K562 (cell line): ENCODE results near the gene PCDH9. TPM values are rescaled to one million over a fixed set of nuclear protein-coding genes. Genes with fewer than 3 reads are reported as not detected.

Experiments used
- ATAC-seq: fragments of 200-7000 bp; cut with Tn5 transposase; 3 replicates; pipeline ENCODE4 v1.9.1; 2020; ENCODE audit warnings: moderate library complexity
- BruUV-seq: library from RNA; stranded (reverse); fragments of 400-500 nt; replicated peaks from 2 replicates; lab custom pipeline; 2021; lab: Mats Ljungman, UMichigan
- CTCF ChIA-PET: fragments of 300-600 bp; formaldehyde crosslinking; extraction: SDS; loops from one replicate; lab custom pipeline; 2021; ENCODE audit warnings: low intra/inter-chr PET ratio; lab: Yijun Ruan, JAX
- POLR2A ChIA-PET: fragments of 300-600, 350-650 bp; sonication (Branson Sonifier 250); formaldehyde crosslinking; extraction: SDS; loops from one replicate; lab custom pipeline; 2021; ENCODE audit warnings: antibody characterized with exemption, inconsistent platforms; lab: Yijun Ruan, JAX
- DNase-seq, 4 experiments: peaks; one replicate each; pipeline versions ENCODE4 v3.0.0 to v3.0.0-alpha.2; 2011 to 2018; ENCODE audit warnings: low spot score in 3 of 4, mixed read lengths in 3 of 4; ENCODE audit errors: extremely low read depth in 1 of 4
- FAIRE-seq: peaks from 2 replicates; lab custom pipeline; 2011; peaks lifted over from hg19 to GRCh38; lab: Jason Lieb, UNC
- H2AFZ ChIP-seq: 2 replicates; pipeline ENCODE4 v1.6.0; 2011; ENCODE audit warnings: low read depth, low read length, control low read depth, inconsistent platforms
- H3K27ac ChIP-seq: fragments of 200-600 bp; 3 replicates; pipeline ENCODE4 v1.8.0; 2011; ENCODE audit warnings: low read depth, mild to moderate bottlenecking, control low read depth, inconsistent platforms, low read length, moderate library complexity, mixed read lengths; ENCODE audit errors: extremely low read depth
- H3K27me3 ChIP-seq, 2 experiments: fragments of 300-600 bp in 1 of 2; 2 replicates in 1 of 2; 3 replicates in 1 of 2; pipeline versions ENCODE4 v1.6.0 to v1.8.0; 2011; ENCODE audit warnings: inconsistent platforms in 2 of 2, low read length in 2 of 2, mild to moderate bottlenecking in 1 of 2, mixed read lengths in 1 of 2, moderate library complexity in 1 of 2; ENCODE audit not compliant: control insufficient read depth in 2 of 2, insufficient read depth in 2 of 2
- H3K36me3 ChIP-seq: fragments of 300-600 bp; 3 replicates; pipeline ENCODE4 v1.8.0; 2011; ENCODE audit warnings: mild to moderate bottlenecking, low read length, inconsistent platforms; ENCODE audit not compliant: control insufficient read depth, insufficient read depth
- H3K4me1 ChIP-seq, 2 experiments: fragments of 200-600 bp in 1 of 2; replicated peaks in 1 of 2; 2 replicates in 1 of 2; 3 replicates in 1 of 2; pipeline versions ENCODE4 v1.5.1 to v1.8.0; 2011; ENCODE audit warnings: inconsistent platforms in 2 of 2, low read length in 2 of 2, mild to moderate bottlenecking in 1 of 2, mixed read lengths in 1 of 2, moderate library complexity in 1 of 2; ENCODE audit not compliant: control insufficient read depth in 2 of 2, insufficient read depth in 2 of 2
- H3K4me2 ChIP-seq: 2 replicates; pipeline ENCODE4 v1.6.1; 2011; ENCODE audit warnings: low read length, control low read depth, inconsistent platforms, mixed read lengths; ENCODE audit not compliant: insufficient read depth
- H3K4me3 ChIP-seq: fragments of 200-600 bp; sonication (generic), shearing (Covaris generic); 2 replicates; pipeline ENCODE4 v1.5.1; 2016; ENCODE audit warnings: control low read depth, inconsistent platforms
- H3K79me2 ChIP-seq: fragments of 200-600 bp; 3 replicates; pipeline ENCODE4 v1.8.0; 2011; ENCODE audit warnings: low read length, inconsistent platforms; ENCODE audit not compliant: control insufficient read depth, insufficient read depth
- H3K9ac ChIP-seq, 2 experiments: 2 replicates each; pipeline versions ENCODE4 v1.6.0 to v1.6.1; 2011; ENCODE audit warnings: low read depth in 2 of 2, low read length in 2 of 2, control low read depth in 1 of 2, inconsistent platforms in 1 of 2, mild to moderate bottlenecking in 1 of 2, mixed read lengths in 1 of 2; ENCODE audit not compliant: insufficient read depth in 1 of 2
- H3K9me1 ChIP-seq: one replicate; pipeline ENCODE4 v1.6.0; 2011; ENCODE audit warnings: inconsistent platforms, mild to moderate bottlenecking, low read length, moderate library complexity; ENCODE audit not compliant: control insufficient read depth, insufficient read depth
- H3K9me3 ChIP-seq: replicated peaks from 2 replicates; pipeline ENCODE4 v1.5.1; 2011; ENCODE audit warnings: low read depth, low read length, inconsistent platforms; ENCODE audit not compliant: control insufficient read depth, insufficient read depth
- H4K20me1 ChIP-seq: replicated peaks from 2 replicates; pipeline ENCODE4 v1.6.1; 2011; ENCODE audit warnings: low read length, inconsistent platforms, mixed read lengths; ENCODE audit not compliant: control insufficient read depth, insufficient read depth
- ARID2 ChIP-seq: fragments of 450-650 bp; IDR thresholded peaks from 2 replicates; pipeline ENCODE4 v1.6.1; 2017; ENCODE audit warnings: antibody characterized with exemption, mild to moderate bottlenecking
- CTCFL ChIP-seq: IDR thresholded peaks from 2 replicates; pipeline ENCODE4 v1.6.1; 2011; ENCODE audit warnings: borderline replicate concordance, low read depth, mild to moderate bottlenecking, moderate library complexity, low read length; ENCODE audit not compliant: insufficient read depth, poor library complexity, severe bottlenecking
- ELF4 ChIP-seq: fragments of 450-650 bp; formaldehyde crosslinking; IDR thresholded peaks from 2 replicates; pipeline ENCODE4 v1.4.0; 2022; ENCODE audit warnings: missing genetic modification characterization
- ETS1 ChIP-seq: conservative IDR thresholded peaks from 2 replicates; pipeline ENCODE4 v1.6.1; 2011; ENCODE audit warnings: low read depth, mild to moderate bottlenecking, low read length; ENCODE audit not compliant: control insufficient read depth
- FOS ChIP-seq: IDR thresholded peaks from 3 replicates; pipeline ENCODE4 v1.6.1; 2011; ENCODE audit not compliant: insufficient read length; ENCODE audit errors: extremely low read depth
- LCOR ChIP-seq: sonication (generic); formaldehyde crosslinking; IDR thresholded peaks from 2 replicates; pipeline ENCODE4 v1.8.0; 2022; ENCODE audit warnings: mild to moderate bottlenecking, missing genetic modification reagents
- NCOA2 ChIP-seq, 2 experiments: fragments of 450-650 bp; IDR thresholded peaks; 2 replicates each; pipeline ENCODE4 v1.6.1; 2018; ENCODE audit warnings: mild to moderate bottlenecking in 2 of 2, moderate library complexity in 1 of 2; ENCODE audit not compliant: partially characterized antibody in 2 of 2
- OTX1 ChIP-seq: fragments of 450-650 bp; formaldehyde crosslinking; IDR thresholded peaks from 2 replicates; pipeline ENCODE4 v1.4.0; 2022; ENCODE audit warnings: mild to moderate bottlenecking
- PHF21A ChIP-seq: fragments of 450-650 bp; IDR thresholded peaks from 2 replicates; pipeline ENCODE4 v1.6.1; 2017; ENCODE audit warnings: low read depth, borderline replicate concordance
- RBFOX2 ChIP-seq: fragments of 200-400 bp; formaldehyde crosslinking; IDR thresholded peaks from 2 replicates; pipeline ENCODE4 v1.6.1; 2017; ENCODE audit warnings: low read depth, mild to moderate bottlenecking, low read length, moderate library complexity
- SMARCA5 ChIP-seq: fragments of 450-650 bp; IDR thresholded peaks from 2 replicates; pipeline ENCODE4 v1.6.1; 2016
- SNRNP70 ChIP-seq: fragments of 200-400 bp; formaldehyde crosslinking; optimal IDR thresholded peaks from 2 replicates; pipeline ENCODE3; 2017; ENCODE audit warnings: low read depth, low read length
- ZKSCAN8 ChIP-seq: fragments of 200-800 bp; sonication (Bioruptor generic); IDR thresholded peaks from 2 replicates; pipeline ENCODE4 v1.6.1; 2016; ENCODE audit warnings: missing genetic modification characterization, missing compliant biosample characterization
- ZNF133 ChIP-seq: fragments of 250-450 bp; sonication (Bioruptor Pico); IDR thresholded peaks from 2 replicates; pipeline ENCODE4 v1.4.0; 2020; ENCODE audit warnings: mild to moderate bottlenecking
- ZNF140 ChIP-seq: fragments of 250-450 bp; sonication (Bioruptor Pico); IDR thresholded peaks from 2 replicates; pipeline ENCODE4 v1.8.0; 2021; ENCODE audit warnings: moderate library complexity, mild to moderate bottlenecking, inconsistent platforms
- ZNF175 ChIP-seq: fragments of 200-800 bp; sonication (Bioruptor generic); IDR thresholded peaks from 2 replicates; pipeline ENCODE4 v1.6.1; 2016; ENCODE audit warnings: low read depth, mild to moderate bottlenecking, missing genetic modification characterization, missing compliant biosample characterization
- WGBS: fragments of 100-300 bp; shearing (Covaris generic); methylation state at CpG from one replicate; pipeline ENCODE4 v1.1.6; 2016; ENCODE audit warnings: low coverage, mixed read lengths; ENCODE audit not compliant: insufficient coverage; ENCODE audit errors: missing lambda C conversion rate; 5-methylcytosine and 5-hydroxymethylcytosine counted together
- in situ Hi-C: fragments of 300-500 bp; cut with MboI; formaldehyde crosslinking; loops from 4 replicates; pipeline ENCODE4 v1.15.0; 2018; ENCODE audit warnings: inconsistent platforms, mixed read lengths
- intact Hi-C: fragments of 100-400 bp; cut with micrococcal nuclease; formaldehyde crosslinking; loops from 2 replicates; pipeline ENCODE4 v1.14.2; 2022
- polyA plus RNA-seq, 8 experiments: library from polyadenylated mRNA; depleted of rRNA in 4 of 8; stranded (reverse) in 5 of 8; unstranded in 3 of 8; fragments of >200 nt; fragmentation: Nextera tagmentation in 2 of 8; fragmentation: Illumina TruSeq in 1 of 8; extraction: Ambion mirVana in 2 of 8; extraction: Trizol in 1 of 8; gene quantifications; 2 replicates each; pipeline versions ENCODE4 v1.2.1 to v1.2.3, GENCODE V29; 2011 to 2014; ENCODE audit warnings: inconsistent platforms in 1 of 8, missing spikeins in 1 of 8
- total RNA-seq, 7 experiments: library from RNA; depleted of rRNA in 6 of 7; stranded (reverse); fragments of >200 nt in 6 of 7; fragmentation: Illumina TruSeq in 2 of 7; extraction: Trizol in 2 of 7; gene quantifications; 2 replicates each; pipeline versions ENCODE4 v1.2.1 to v1.2.3, GENCODE V29; 2011 to 2021; ENCODE audit warnings: low replicate concordance in 1 of 7

PCDH9 gene
- total and polyA plus RNA-seq, 9 of the 15 experiments (the other 6 are each of a cell fraction or from before 2014, with no cell fraction given) = 1.1 to 6.7 (median 4.9) TPM

DNA sequence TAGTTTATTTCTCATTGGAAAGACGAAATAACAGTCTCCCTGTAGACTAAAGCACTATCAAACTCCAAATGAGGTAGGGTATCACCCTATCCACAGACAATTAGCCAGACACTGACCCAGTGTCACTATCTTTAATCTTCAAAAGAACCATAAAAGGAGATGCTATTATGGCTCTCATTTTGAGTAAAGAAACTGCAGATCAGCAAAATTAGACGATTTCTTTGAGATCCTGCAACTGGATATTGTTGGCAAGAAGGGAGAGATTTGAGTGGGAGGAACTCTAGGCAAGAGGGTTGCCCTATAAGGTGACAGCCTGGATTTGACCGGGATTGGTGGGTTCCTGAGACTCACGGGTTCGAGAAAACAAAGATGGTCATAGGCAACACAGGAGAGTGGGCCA lies 71.2 kb downstream of the PCDH9 start (continued):
- no peak for TF ChIP-seq ELF4 (CRISPR knock-in tag)

GRCh38 chr13:67156723-67157060 lies 73.4 kb downstream of the PCDH9 start:
- BruUV-seq = no TSS peak
- ChIA-PET CTCF (no interaction called here), POLR2A (no interaction called here)
- no peaks in the 10 kb centered on the region for H3K27me3 ChIP-seq
- FAIRE-seq = no peak
- peak overlapping the region; percentile 84; the same call in 1 of the 2 replicates for H3K4me2 ChIP-seq
- H2AFZ ChIP-seq = peak overlapping the region; percentile 90; the same call in 1 of the 2 replicates
- TF ChIP-seq OTX1 (CRISPR knock-in tag) = no peak
- no peak for TF ChIP-seq ZNF175 (CRISPR knock-in tag)
- no peak for TF ChIP-seq ZNF140 (CRISPR knock-in tag)
- TF ChIP-seq RBFOX2 = no peak
- TF ChIP-seq ZNF133 (CRISPR knock-in tag) = no peak
- TF ChIP-seq FOS = no peak
- TF ChIP-seq LCOR (CRISPR knock-in tag) = no peak
- no peak for TF ChIP-seq ARID2
- no peak for TF ChIP-seq PHF21A
- TF ChIP-seq SMARCA5 = no peak
- no peak for TF ChIP-seq ETS1
- no peak for TF ChIP-seq NCOA2 (IDR thresholded peaks at IDR 0.05; ENCODE audit: partially characterized antibody in 2 of 2)
- TF ChIP-seq ZKSCAN8 (CRISPR knock-in tag) = no peak
- no peak for TF ChIP-seq SNRNP70
- no peak for TF ChIP-seq CTCFL
- no peaks in the 10 kb centered on the region for H3K9me1 ChIP-seq
- H3K36me3 ChIP-seq = no peaks in the 10 kb centered on the region
- H3K27ac ChIP-seq = no peak overlapping the region
- ATAC-seq = peak; percentile 77
- 12% methylated on average over 5 of the region's 7 CpGs for WGBS
- intact Hi-C loops = no loop called here
- in situ Hi-C loops = no loop called here
- H3K9me3 ChIP-seq = no peaks in the 10 kb centered on the region
- DNase-seq = no peak
- no peak overlapping the region for H3K9ac ChIP-seq
- H3K4me3 ChIP-seq = peak overlapping the region; percentile 34; the same call in 1 of the 2 replicates
- H3K4me1 ChIP-seq = no peaks in the 10 kb centered on the region; a peak in 1 of 5 replicates
- H4K20me1 ChIP-seq = no peaks in the 10 kb centered on the region
- H3K79me2 ChIP-seq = no peaks in the 10 kb centered on the region
